Stimulated activated CD4-positive, alpha-beta T cell treated with anti-CD3 and anti-CD28 coated beads, TNF-alpha, amount 100 ng/mL, for 24 hours (primary cell): ENCODE measurements around the gene SPECC1L.
"Not testable (repeated sequence)": the region's sequence is repeated elsewhere in the genome, so short reads cannot be mapped to it uniquely, and the experiment has no call there.

Experiments
- DNase-seq, 3 experiments: peaks; one replicate each; pipeline ENCODE4 v3.0.0-alpha.2; 2020; ENCODE audit warnings: low read depth in 3 of 3

The SPECC1L gene, protein sequence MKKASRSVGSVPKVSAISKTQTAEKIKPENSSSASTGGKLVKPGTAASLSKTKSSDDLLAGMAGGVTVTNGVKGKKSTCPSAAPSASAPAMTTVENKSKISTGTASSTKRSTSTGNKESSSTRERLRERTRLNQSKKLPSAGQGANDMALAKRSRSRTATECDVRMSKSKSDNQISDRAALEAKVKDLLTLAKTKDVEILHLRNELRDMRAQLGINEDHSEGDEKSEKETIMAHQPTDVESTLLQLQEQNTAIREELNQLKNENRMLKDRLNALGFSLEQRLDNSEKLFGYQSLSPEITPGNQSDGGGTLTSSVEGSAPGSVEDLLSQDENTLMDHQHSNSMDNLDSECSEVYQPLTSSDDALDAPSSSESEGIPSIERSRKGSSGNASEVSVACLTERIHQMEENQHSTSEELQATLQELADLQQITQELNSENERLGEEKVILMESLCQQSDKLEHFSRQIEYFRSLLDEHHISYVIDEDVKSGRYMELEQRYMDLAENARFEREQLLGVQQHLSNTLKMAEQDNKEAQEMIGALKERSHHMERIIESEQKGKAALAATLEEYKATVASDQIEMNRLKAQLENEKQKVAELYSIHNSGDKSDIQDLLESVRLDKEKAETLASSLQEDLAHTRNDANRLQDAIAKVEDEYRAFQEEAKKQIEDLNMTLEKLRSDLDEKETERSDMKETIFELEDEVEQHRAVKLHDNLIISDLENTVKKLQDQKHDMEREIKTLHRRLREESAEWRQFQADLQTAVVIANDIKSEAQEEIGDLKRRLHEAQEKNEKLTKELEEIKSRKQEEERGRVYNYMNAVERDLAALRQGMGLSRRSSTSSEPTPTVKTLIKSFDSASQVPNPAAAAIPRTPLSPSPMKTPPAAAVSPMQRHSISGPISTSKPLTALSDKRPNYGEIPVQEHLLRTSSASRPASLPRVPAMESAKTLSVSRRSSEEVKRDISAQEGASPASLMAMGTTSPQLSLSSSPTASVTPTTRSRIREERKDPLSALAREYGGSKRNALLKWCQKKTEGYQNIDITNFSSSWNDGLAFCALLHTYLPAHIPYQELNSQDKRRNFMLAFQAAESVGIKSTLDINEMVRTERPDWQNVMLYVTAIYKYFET

DNA sequence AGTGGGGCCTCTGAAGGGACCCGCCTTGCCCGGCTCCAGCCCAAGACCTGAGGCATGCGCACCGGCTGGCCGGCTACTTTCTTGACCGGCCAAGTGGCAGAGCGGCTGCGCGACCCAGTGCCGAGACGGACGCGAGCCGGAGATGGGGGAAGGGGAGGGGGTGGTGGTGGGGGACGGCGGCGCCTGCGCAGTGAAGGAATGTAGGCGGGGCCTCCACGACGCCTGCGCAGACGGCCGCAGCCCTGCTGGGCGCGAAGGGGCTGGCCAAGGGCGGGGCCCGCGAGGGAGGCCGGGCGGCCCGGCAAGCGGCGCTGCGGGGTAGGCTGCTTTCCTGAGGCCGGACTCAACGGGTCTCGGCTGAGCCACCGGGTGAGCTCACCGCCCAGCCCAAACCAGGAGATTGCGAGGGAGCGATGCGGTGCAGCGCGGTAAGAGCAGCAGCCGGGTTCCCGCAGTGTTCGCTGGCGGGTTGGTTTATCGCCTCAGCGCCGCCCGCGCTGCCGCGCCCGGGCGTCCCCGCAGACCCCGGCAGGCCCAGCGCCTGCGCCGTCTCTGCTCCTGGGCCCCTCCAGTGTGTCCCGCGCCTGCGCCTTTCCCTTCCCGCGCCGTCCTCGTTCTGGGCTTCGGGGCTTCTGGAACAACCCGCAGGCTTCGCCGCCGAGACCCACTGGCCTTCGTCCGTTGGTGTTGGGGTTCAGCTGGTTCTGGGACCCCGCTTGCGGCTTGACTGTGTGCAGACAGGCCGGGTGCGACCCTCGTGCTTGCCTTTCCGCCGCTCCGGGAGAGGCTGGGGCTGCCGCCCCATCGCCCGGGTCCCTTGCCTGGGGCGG lies at the start of gene SPECC1L:
TSS of gene SPECC1L (plus strand) at position 276 of the 830 bp plus-strand sequence. CDS start 31,401 bp downstream, outside the sequence.
- DNase-seq = peak; percentile 79 to 87 (median 85)

DNA sequence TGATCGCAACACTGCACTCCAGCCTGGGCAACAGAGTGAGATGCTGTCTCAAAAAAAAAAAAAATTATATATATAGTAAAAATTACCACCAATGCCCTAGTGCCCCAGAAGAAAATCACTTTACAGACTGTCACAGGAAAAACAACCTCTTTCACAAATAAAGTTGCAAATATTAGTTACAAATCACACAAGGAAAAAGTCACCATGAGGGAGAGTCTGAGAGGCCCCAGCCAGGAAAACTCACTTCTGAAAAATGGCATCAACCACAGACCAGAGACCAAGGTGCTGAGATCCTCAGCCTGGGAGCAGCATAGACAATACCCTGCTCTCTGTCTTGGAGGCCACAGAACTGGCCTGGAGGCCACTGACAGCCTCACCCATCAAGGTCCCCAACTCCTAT lies 46.2 kb upstream of the SPECC1L start:
- DNase-seq = no peak

DNA sequence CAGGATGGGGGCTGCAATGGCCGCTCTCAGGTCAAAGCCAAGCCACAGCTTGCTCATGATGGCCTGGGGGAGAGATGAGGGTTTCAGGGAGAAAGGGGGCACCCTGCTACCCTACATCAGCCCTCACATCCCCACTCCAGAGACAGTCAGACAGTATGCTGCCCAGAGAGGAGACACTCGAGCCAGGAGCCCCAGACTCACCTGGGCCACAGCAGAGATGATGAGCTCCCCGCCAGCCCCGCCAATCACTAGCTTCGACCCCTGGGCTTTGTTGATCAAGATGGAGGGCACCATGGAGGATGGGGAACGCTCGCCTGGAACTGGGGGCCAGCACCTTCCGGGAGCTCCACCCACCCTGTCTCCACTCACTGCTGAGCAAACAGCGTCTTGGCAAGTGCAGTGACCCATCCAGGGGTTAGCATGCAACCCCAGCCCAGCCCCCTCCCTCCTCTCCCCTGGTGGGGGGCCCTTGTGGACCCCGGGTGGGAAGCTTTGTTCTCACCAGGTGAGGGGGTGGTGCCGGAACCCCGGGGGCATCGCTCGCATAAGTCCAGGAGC lies 45.5 kb upstream of the SPECC1L start:
- no peak for DNase-seq

DNA sequence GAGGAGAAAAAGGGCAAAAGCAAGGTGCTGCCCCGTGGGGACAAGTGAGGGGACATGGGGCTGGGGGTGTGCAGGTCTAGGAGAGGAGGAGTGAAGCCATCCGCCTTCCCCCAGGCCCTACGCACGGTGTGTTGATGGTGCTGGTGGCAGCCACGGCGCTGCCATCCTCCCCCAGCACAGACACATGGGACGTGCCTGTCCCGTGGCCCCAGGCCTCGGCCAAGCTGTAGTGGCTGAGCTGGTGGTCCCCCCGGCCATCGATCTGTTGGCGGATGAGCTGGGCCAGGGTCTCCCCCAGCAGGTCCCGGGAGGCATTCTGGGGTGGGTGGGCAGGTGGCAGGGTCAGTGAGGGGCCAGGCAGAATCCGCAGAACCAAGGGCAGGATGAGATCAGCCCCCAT lies 44.7 kb upstream of the SPECC1L start:
- DNase-seq = no peak

DNA sequence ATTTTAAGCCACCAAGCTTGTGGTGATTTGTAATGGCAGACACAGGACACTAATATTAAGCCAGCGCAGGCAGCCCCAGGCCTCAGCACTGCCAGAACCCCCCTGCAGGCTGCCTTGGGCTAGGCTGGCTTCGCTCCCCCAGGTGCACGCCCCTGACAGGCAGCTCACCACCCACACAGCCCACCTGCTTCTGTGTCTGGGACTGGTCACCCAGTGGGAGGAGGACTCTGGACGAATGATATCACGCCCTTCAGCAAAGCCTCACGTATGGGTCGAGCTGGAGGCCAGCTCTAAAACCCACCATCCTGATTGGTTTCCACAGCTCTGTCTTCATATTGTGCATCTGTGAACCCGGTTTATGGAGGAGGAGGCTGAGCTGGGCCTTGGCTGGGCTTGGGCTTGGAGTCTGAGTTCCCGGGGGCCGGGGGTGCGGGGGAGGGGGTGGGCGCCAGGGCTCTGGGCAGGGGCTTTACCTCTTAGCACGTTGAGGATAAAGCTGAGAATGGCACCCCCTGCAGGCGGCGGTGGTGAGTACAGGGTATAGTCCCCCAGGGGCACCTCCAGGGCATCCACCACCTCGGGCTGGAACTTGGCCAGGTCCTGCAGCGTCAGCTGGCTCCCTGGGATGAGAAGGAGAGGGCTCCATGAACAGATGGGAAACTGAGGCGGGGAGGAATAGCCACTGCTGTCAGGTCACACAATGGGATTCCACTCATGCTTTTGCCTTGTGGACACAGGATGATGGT lies 39.5 kb upstream of the SPECC1L start:
- peak; percentile 22 to 70 (median 22) for DNase-seq

DNA sequence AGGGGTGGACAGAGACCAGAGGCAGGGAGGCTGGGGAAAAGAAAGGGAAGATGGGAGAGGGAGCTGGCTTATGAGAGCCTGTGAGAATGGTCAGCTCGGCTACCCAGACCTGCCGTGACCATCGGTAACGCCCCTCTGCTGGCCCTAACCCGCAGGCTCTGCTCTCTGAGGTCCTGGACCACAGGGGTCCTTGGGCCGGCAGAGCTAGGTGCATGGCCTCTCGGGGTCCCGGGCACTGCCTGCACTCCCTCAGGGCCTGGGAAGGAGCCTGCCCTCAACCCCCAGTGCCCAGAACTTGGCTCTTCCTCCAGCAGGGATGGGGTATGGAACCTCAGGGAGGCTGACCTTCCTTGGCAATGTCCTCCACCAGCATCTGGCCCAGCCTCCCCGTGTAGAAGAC lies 38.9 kb upstream of the SPECC1L start:
- no peak for DNase-seq

DNA sequence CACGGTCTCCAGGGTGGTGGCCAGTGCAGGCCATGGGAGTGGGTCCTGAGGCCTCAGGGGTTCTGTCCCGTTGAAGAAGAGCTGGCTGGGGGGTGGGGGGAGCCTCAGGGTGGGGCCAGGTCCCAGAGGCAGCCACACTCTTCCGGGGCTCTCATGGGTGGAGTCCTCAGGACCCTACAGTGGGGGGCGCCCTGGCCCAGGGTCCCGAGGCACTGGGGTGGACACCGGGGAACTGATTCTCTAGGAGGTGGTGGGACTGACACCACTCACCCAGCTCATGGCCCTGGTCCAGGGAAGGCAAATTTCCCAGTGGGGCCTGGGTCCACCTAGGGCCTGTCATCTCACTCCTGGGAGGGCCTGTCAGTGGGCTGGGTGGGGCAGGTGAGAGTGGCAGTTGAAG lies 38.5 kb upstream of the SPECC1L start:
- no peak for DNase-seq

DNA sequence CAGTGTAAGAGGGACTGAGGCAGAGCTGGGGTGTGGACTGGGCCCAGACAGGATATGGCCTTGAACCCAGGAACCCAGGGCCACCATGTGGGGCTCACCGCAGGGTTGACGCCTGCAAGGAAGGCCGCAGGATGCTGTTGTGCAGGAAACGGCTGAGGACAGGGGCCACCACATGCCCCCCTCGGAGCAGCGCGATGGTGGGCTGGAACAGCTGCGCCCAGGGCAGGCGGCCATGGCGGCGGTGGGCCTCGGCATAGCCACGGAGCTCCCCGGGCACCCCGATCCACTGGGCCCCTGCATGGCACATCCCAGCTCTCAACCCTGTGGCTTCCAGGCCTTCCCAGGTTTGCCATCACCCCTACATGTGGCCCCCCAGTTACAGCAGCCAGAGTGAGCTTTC lies 37.9 kb upstream of the SPECC1L start:
- DNase-seq = no peak

DNA sequence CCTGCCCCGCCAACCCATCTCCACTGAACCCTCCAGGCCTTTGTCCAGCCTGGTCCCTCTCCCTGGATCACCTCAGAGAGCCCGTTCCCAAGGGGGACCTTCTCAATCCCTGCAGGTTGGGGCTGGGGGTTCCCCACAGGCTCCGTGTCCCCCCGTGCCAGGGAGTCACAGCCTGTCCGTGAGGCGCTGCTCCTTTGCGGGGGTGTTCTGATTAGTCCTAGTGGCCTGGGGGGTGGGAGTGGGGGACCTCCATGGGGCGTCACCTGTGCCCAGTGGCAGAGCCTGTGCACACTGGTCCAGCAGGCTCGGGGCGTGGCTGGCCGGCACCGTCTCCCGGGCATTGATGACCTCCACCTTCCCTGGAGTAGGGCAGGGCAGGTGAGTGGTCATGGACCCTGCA lies 37.4 kb upstream of the SPECC1L start:
- DNase-seq = no peak

DNA sequence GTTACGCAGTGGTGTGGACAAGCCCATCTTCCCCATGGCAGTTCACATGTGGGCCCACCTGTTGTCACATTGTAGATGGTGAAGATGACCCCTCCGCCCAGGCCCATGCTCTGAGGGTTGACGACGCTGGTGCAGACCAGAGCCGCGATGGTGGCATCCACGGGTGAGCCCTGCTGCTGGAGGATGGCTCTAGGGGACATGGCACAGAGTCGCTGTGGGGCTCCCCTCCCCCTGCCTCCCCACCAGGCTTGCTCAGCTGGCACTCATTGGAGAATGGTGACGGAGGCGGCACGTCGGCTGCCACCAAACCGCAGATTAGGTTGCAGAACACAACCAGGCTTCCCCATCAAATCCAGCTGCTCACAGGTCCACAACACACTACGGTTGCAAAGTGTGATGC lies 36.8 kb upstream of the SPECC1L start:
- DNase-seq = no peak

DNA sequence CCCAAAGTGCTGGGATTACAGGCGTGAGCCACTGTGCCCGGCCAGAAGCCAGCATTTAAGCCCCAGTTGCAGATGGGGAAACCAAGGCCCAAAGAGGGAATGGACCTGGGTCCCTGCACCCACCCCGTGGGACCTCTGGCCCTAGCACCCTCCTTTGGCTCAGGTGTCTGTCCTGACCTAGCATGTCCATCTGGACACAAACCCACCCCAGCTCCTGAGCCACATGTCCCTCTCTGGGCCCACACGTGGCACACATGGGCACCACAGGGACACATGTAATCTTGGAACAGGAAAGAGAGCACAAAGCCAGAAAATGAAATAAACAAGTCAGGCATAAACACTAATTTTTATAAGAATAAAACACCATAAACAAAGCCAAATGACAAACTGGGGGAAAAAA lies 35.3 kb upstream of the SPECC1L start:
- no peak for DNase-seq

DNA sequence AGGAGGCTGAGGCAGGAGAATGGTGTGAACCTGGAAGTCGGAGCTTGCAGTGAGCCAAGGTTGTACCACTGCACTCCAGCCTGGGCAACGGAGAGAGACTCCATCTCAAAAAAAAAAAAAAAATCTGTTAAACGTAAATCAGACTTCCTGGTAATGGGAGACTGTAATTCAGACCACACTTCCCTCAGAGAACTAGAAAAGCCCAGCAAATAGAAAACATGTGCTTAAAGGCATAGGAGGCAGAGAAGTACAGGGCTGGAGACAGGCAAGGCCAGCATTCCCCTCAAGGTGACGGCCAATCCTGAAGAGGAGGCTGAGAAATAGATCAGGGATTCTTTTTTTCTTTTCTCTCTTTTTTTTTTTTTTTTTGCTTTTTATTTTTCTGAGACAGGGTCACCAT lies 34.0 kb upstream of the SPECC1L start:
- DNase-seq = no peak

DNA sequence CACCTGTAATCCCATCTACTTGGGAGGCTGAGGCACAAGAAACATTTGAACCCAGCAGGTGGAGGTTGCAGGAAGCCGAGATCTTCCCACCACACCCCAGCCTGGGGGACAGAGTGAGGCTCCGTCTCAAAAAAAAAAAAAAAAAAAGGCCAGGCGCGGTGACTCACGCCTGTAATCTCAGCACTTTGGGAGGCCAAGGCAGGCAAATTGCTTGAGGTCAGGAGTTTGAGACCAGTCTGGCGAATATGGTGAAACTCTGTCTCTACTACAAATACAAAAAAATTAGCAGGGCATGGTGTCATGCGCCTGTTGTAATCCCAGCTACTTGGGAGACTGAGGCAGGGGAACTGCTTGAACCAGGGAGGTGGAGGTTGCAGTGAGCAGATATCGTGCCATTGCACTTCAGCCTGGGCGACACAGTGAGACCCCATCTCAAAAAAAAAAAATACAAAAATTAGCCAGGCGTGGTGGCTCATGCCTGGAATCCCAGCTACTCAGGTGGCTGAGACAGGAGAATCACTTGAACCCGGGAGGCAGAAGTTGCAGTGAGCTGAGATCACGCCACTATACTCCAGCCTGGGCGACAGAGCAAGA lies 32.4 kb upstream of the SPECC1L start:
- DNase-seq = not testable (repeated sequence)

DNA sequence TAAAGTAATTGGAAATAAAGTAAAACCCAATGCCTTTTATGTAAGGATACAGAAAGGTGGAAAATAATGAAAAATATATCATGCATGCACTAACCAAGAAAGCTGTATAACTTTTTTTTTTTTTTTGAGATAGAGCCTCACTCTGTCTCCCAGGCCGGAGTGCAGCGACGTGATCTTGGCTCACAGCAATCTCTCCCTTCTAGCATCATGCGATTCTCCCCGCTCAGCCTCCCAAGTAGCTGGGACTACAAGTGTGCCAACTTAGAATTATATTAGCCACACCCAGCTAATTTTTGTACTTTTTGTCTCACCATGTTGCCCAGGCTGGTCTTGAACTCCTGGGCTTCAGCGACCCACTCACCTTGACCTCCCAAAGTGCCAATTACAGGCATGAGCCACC lies 30.2 kb upstream of the SPECC1L start:
- DNase-seq = no peak

DNA sequence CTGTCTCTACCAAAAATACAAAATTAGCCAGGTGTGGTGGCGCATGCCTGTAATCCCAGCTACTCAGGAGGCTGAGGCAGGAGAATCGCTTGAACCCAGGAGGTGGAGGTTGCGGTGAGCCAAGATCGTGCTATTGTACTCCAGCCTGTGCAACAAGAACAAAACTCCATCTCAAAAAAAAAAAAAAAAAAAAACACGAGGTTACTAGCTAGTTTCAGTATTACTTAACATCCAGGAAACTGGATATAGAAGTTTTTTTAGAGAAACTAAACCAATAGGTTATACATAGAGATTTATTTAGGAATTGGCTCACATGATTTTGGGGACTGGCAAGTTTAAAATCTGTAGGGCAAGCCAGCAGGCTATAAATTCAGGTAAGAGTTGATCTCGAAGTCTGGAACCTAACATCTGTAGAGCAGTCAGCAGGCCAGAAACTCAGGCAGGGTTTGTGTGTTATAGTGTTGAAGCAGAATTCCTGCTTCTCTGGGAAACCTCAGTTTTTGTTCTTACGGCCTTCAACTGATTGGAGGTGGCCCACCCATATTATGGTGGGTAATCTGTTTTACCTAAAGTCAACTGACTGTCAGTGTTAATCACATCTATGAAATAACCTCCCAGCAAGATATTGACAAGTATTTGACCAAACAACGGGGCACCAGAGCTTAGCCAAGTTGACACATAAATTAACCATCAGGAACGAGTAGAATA lies 29.5 kb upstream of the SPECC1L start:
- not testable (repeated sequence) for DNase-seq

DNA sequence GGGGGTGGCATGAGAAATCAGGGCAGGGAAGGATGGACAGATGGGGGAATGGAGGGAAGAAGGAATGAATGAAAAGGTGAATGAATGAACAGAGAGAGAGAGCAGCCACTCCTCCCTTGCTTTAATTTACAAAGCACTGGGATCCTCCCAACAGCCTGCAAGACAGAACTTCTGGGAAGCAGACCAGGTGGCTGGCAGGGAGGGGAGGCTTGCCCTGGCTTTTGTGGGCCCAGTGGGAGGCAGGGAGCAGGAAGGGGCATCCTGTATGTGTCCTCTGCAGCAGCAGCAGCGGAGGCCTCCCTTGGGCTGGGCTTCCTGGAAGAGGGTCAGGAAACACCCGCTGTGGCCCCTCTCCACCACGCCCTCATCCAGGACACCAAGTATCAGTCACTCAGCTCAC lies 27.2 kb upstream of the SPECC1L start:
- DNase-seq = not testable (repeated sequence)

DNA sequence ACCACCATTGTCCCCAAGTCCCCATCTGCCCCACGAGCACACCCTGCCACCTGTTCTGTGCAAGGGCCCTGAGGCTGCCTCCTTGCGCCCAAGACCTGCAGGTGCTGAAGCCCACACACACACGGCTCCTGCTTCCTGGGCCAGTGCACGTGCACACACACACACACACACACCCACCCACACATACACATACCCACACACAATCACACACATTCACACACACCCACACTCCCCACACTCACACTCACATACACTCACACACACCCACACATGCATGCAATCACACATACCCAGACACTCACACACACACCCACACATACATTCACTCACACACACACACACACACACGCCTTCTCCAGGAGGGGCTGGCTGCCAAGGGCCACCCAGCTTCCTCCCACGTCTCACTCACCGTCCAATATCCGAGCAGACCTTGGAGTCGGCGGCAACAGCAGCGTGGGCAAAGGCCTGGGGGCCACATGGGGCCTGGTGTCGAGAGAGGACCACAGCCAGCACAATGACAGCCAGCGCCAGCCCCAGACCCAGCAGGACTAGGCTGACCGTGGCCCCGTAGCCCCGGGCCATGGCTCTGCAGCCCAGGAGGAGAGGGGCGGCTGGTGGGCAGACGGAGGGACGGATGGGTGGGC lies 26.4 kb upstream of the SPECC1L start:
- DNase-seq = no peak

DNA sequence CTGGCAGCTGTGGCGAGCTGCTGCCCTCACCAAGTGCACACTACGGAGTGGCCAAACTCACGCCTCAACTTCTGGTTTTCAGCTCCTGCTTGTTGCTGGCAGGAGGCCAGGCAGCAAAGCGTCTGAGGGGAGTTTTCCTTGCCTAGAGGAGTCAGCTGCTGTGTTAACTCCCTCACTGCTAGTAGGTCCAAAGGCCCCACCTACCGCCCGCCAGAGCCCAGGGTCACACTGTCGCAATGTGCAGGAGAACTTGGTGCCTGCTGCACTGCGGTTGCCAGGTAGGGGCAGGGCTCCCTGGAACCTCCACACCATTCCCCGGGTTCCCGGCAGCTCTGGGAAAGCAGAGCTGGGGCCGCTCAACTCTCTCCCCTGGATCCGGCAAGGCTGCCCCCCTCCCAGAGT lies 25.6 kb upstream of the SPECC1L start, which contains the start of gene GGT5:
TSS of gene GGT5 (minus strand) at position 53 of the 402 bp plus-strand sequence. CDS start 357 bp downstream, outside the sequence.
- DNase-seq = not testable (repeated sequence)
